ENCODE data around the gene ZNF835. TPM values are rescaled to one million over a fixed set of nuclear protein-coding genes. Genes with fewer than 3 reads are reported as not detected.
"Not testable (repeated sequence)": the region's sequence is repeated elsewhere in the genome, so short reads cannot be mapped to it uniquely, and the experiment has no call there.

Gene ZNF835
- total RNA-seq, 2 experiments from 2014 or later, result 1.3 to 1.8 TPM

- CTCF ChIA-PET, result no interaction called here
- DNase-seq (no peak), ATAC-seq (no peak)
- Mint-ChIP-seq H3K4me1 (ENCODE audit: low read depth) (no peaks in the 10 kb centered on the region), H3K27ac (no peak overlapping the region), H3K4me3 (no peak overlapping the region), H3K27me3 (ENCODE audit: low read depth) (no peaks in the 10 kb centered on the region), H3K9me3 (ENCODE audit: insufficient read depth) (peaks cover 19% of the 10 kb centered on the region), H3K36me3 (ENCODE audit: low read depth) (no peaks in the 10 kb centered on the region)
- POLR2A ChIA-PET, result no interaction called here
Observed at GRCh38 chr19:56683116-56683515, 11.6 kb upstream of the ZNF835 start.

GRCh38 chr19:56681702-56682101 lies 10.1 kb upstream of the ZNF835 start:
- ChIA-PET POLR2A (no interaction called here), CTCF (no interaction called here)
- H3K4me1 Mint-ChIP-seq (ENCODE audit: low read depth), result no peaks in the 10 kb centered on the region
- DNase-seq (no peak), ATAC-seq (no peak)
- H3K27ac Mint-ChIP-seq, result no peak overlapping the region
- H3K4me3 Mint-ChIP-seq, result no peak overlapping the region
- H3K27me3 Mint-ChIP-seq (ENCODE audit: low read depth), result no peaks in the 10 kb centered on the region
- H3K36me3 Mint-ChIP-seq (ENCODE audit: low read depth), result no peaks in the 10 kb centered on the region
- peaks cover 20% of the 10 kb centered on the region for H3K9me3 Mint-ChIP-seq (ENCODE audit: insufficient read depth)

- H3K27me3 Mint-ChIP-seq (ENCODE audit: low read depth), result no peaks in the 10 kb centered on the region
- no peak overlapping the region for H3K27ac Mint-ChIP-seq
- no peaks in the 10 kb centered on the region for H3K36me3 Mint-ChIP-seq (ENCODE audit: low read depth)
- CTCF ChIA-PET, result no interaction called here
- POLR2A ChIA-PET, result no interaction called here
- DNase-seq (no peak), ATAC-seq (no peak)
- H3K9me3 Mint-ChIP-seq (ENCODE audit: insufficient read depth), result peaks cover 15% of the 10 kb centered on the region
- no peaks in the 10 kb centered on the region for H3K4me1 Mint-ChIP-seq (ENCODE audit: low read depth)
- H3K4me3 Mint-ChIP-seq, result no peak overlapping the region
Observed at GRCh38 chr19:56678205-56678604, 6.6 kb upstream of the ZNF835 start.

- DNase-seq; H3K36me3 Mint-ChIP-seq (ENCODE audit: low read depth); ATAC-seq; H3K27me3 Mint-ChIP-seq (ENCODE audit: low read depth); H3K27ac Mint-ChIP-seq; H3K9me3 Mint-ChIP-seq (ENCODE audit: insufficient read depth); CTCF ChIA-PET; H3K4me3 Mint-ChIP-seq; POLR2A ChIA-PET: not testable (repeated sequence)
- H3K4me1 Mint-ChIP-seq (ENCODE audit: low read depth), result peaks cover 12% of the 10 kb centered on the region
Observed at GRCh38 chr19:56672610-56673009, 1.1 kb upstream of the ZNF835 start.

GRCh38 chr19:56670961-56671612 lies 470 bp downstream of the ZNF835 start:
- ChIA-PET CTCF (no interaction called here), POLR2A (no interaction called here)
- Mint-ChIP-seq H3K9me3 (ENCODE audit: insufficient read depth) (peaks cover 11% of the 10 kb centered on the region), H3K27me3 (ENCODE audit: low read depth) (no peaks in the 10 kb centered on the region), H3K4me3 (peak overlapping the region; percentile 80), H3K4me1 (ENCODE audit: low read depth) (peaks cover 12% of the 10 kb centered on the region), H3K36me3 (ENCODE audit: low read depth) (peaks cover 10% of the 10 kb centered on the region), H3K27ac (peak overlapping the region; percentile 88)
- ATAC-seq (no peak), DNase-seq (no peak)

- Mint-ChIP-seq H3K4me3 (peak overlapping the region; percentile 80), H3K36me3 (ENCODE audit: low read depth) (peaks cover 11% of the 10 kb centered on the region), H3K4me1 (ENCODE audit: low read depth) (peaks cover 12% of the 10 kb centered on the region), H3K27ac (peak overlapping the region; percentile 41), H3K27me3 (ENCODE audit: low read depth) (no peaks in the 10 kb centered on the region), H3K9me3 (ENCODE audit: insufficient read depth) (peaks cover 11% of the 10 kb centered on the region)
- POLR2A ChIA-PET, result no interaction called here
- DNase-seq (no peak), ATAC-seq (no peak)
- CTCF ChIA-PET, result no interaction called here
Observed at GRCh38 chr19:56670401-56670960, 1.1 kb downstream of the ZNF835 start.

GRCh38 chr19:56668676-56669075 lies 2.9 kb downstream of the ZNF835 start:
- H3K36me3 Mint-ChIP-seq (ENCODE audit: low read depth), result peaks cover 25% of the 10 kb centered on the region
- ChIA-PET CTCF (no interaction called here), POLR2A (no interaction called here)
- no peak overlapping the region for H3K27ac Mint-ChIP-seq
- peaks cover 11% of the 10 kb centered on the region for H3K9me3 Mint-ChIP-seq (ENCODE audit: insufficient read depth)
- H3K4me1 Mint-ChIP-seq (ENCODE audit: low read depth), result peaks cover 12% of the 10 kb centered on the region
- DNase-seq (no peak), ATAC-seq (no peak)
- H3K4me3 Mint-ChIP-seq, result no peak overlapping the region
- H3K27me3 Mint-ChIP-seq (ENCODE audit: low read depth), result no peaks in the 10 kb centered on the region

GRCh38 chr19:56667311-56667870 lies 4.2 kb downstream of the ZNF835 start:
- ATAC-seq (no peak), DNase-seq (no peak)
- H3K9me3 Mint-ChIP-seq (ENCODE audit: insufficient read depth), result peaks cover 14% of the 10 kb centered on the region
- POLR2A ChIA-PET, result no interaction called here
- H3K36me3 Mint-ChIP-seq (ENCODE audit: low read depth), result peaks cover 34% of the 10 kb centered on the region
- no peak overlapping the region for H3K27ac Mint-ChIP-seq
- peaks cover 12% of the 10 kb centered on the region for H3K4me1 Mint-ChIP-seq (ENCODE audit: low read depth)
- no peak overlapping the region for H3K4me3 Mint-ChIP-seq
- no peaks in the 10 kb centered on the region for H3K27me3 Mint-ChIP-seq (ENCODE audit: low read depth)
- CTCF ChIA-PET, result no interaction called here

GRCh38 chr19:56664511-56664910 lies 7.0 kb downstream of the ZNF835 start:
- H3K27ac Mint-ChIP-seq, result no peak overlapping the region
- POLR2A ChIA-PET, result no interaction called here
- CTCF ChIA-PET, result no interaction called here
- H3K4me1 Mint-ChIP-seq (ENCODE audit: low read depth), result no peaks in the 10 kb centered on the region
- ATAC-seq (no peak), DNase-seq (no peak)
- no peaks in the 10 kb centered on the region for H3K27me3 Mint-ChIP-seq (ENCODE audit: low read depth)
- peaks cover 26% of the 10 kb centered on the region for H3K9me3 Mint-ChIP-seq (ENCODE audit: insufficient read depth)
- peaks cover 39% of the 10 kb centered on the region for H3K36me3 Mint-ChIP-seq (ENCODE audit: low read depth)
- no peak overlapping the region for H3K4me3 Mint-ChIP-seq

- POLR2A ChIA-PET, result no interaction called here
- ATAC-seq (no peak), DNase-seq (no peak)
- H3K9me3 Mint-ChIP-seq (ENCODE audit: insufficient read depth), result peaks cover 29% of the 10 kb centered on the region
- no peaks in the 10 kb centered on the region for H3K4me1 Mint-ChIP-seq (ENCODE audit: low read depth)
- no peaks in the 10 kb centered on the region for H3K27me3 Mint-ChIP-seq (ENCODE audit: low read depth)
- peaks cover 42% of the 10 kb centered on the region for H3K36me3 Mint-ChIP-seq (ENCODE audit: low read depth)
- H3K4me3 Mint-ChIP-seq, result no peak overlapping the region
- H3K27ac Mint-ChIP-seq, result no peak overlapping the region
- CTCF ChIA-PET, result no interaction called here
Observed at GRCh38 chr19:56663931-56664500, 7.5 kb downstream of the ZNF835 start.

GRCh38 chr19:56661248-56661647 lies 10.3 kb downstream of the ZNF835 start:
- Mint-ChIP-seq H3K27me3 (ENCODE audit: low read depth) (no peaks in the 10 kb centered on the region), H3K4me3 (no peak overlapping the region), H3K4me1 (ENCODE audit: low read depth) (no peaks in the 10 kb centered on the region), H3K36me3 (ENCODE audit: low read depth) (peaks cover 38% of the 10 kb centered on the region), H3K27ac (no peak overlapping the region), H3K9me3 (ENCODE audit: insufficient read depth) (peaks cover 18% of the 10 kb centered on the region)
- DNase-seq (no peak), ATAC-seq (no peak)
- CTCF ChIA-PET, result no interaction called here
- POLR2A ChIA-PET, result no interaction called here

- ChIA-PET CTCF (no interaction called here), POLR2A (no interaction called here)
- H3K27ac Mint-ChIP-seq, result no peak overlapping the region
- no peak overlapping the region for H3K4me3 Mint-ChIP-seq
- no peaks in the 10 kb centered on the region for H3K27me3 Mint-ChIP-seq (ENCODE audit: low read depth)
- peaks cover 19% of the 10 kb centered on the region for H3K9me3 Mint-ChIP-seq (ENCODE audit: insufficient read depth)
- H3K4me1 Mint-ChIP-seq (ENCODE audit: low read depth), result no peaks in the 10 kb centered on the region
- peaks cover 38% of the 10 kb centered on the region for H3K36me3 Mint-ChIP-seq (ENCODE audit: low read depth)
- DNase-seq (no peak), ATAC-seq (no peak)
Observed at GRCh38 chr19:56660381-56661107, 11.0 kb downstream of the ZNF835 start.

Data from activated CD8-positive, alpha-beta T cell treated with anti-CD3 and anti-CD28 coated beads, Interleukin-2, amount 10 ng/mL, durations not matched to agents 7 days and 5 days (primary cell).